Activated naive CD8-positive, alpha-beta T cell treated with anti-CD3 and anti-CD28 coated beads, Interleukin-2, amount 10 ng/mL, durations not matched to agents 7 days and 5 days (primary cell): Measurements from ENCODE around the gene HPD. TPM values are rescaled to one million over a fixed set of nuclear protein-coding genes. Genes with fewer than 3 reads are reported as not detected.
A peak's percentile ranks its signal among the peaks of the same experiment; 100 is the strongest.
"Not testable (repeated sequence)": the region's sequence is repeated elsewhere in the genome, so short reads cannot be mapped to it uniquely, and the experiment has no call there.

Experiments used
- ATAC-seq: fragments of 150-1000 bp; cut with Tn5 transposase; one replicate; pipeline ENCODE4 v1.10.0; 2021; ENCODE audit warnings: low read depth, moderate library complexity
- POLR2A ChIA-PET: fragments of 350-600 bp; sonication (Branson Sonifier 250); formaldehyde crosslinking; loops from one replicate; lab custom pipeline; 2021; ENCODE audit warnings: antibody characterized with exemption; lab: Charles Lee
- DNase-seq: peaks from one replicate; pipeline ENCODE4 v3.0.0; 2021
- H3K27ac Mint-ChIP-seq: one replicate; pipeline ENCODE4 v1.8.0; 2022; ENCODE audit warnings: mild to moderate bottlenecking, mixed read lengths
- H3K27me3 Mint-ChIP-seq: one replicate; pipeline ENCODE4 v1.8.0; 2022; ENCODE audit warnings: mild to moderate bottlenecking, moderate library complexity, mixed read lengths
- H3K36me3 Mint-ChIP-seq: one replicate; pipeline ENCODE4 v1.8.0; 2021; ENCODE audit warnings: mild to moderate bottlenecking, mixed read lengths
- H3K4me1 Mint-ChIP-seq: one replicate; pipeline ENCODE4 v1.8.0; 2021; ENCODE audit warnings: mixed read lengths
- H3K4me3 Mint-ChIP-seq: one replicate; pipeline ENCODE4 v1.8.0; 2022; ENCODE audit warnings: mild to moderate bottlenecking, moderate library complexity, mixed read lengths
- H3K9me3 Mint-ChIP-seq: one replicate; pipeline ENCODE4 v1.8.0; 2021; ENCODE audit warnings: mixed read lengths
- total RNA-seq, 2 experiments: library from RNA; stranded (reverse); gene quantifications; one replicate each; pipeline ENCODE4 v1.2.3, GENCODE V29; 2021

Gene HPD
- total RNA-seq, 2 experiments from 2014 or later: not detected

DNA sequence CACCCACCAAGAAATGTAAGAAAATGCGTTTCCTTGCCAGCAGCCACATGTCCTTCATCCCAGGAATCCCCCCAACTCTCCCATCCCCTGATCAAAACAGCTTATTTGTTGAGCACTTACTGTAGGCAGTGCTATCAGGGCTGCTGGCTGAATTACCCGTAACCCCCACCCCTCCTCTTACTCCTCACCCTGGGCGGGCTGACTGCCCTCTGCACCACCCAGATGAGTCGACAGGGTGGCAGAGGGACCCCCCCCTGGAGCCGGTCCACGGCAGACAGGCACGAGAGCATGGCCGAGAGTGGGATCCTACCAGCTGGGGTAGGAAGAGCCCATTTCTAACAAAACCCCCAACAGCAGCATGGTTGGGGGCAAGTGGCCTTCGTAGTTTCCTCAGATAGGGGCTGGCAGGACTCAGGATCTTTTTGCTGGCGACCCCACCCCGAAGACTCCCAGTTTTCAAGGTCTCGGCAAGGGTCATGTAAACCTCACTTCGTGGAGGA, 64.1 kb downstream of the HPD start:
- Mint-ChIP-seq H3K27me3 (no peaks in the 10 kb centered on the region), H3K36me3 (peaks cover 18% of the 10 kb centered on the region), H3K4me3 (peak overlapping the region; percentile 72), H3K4me1 (peaks cover 48% of the 10 kb centered on the region), H3K27ac (peak overlapping the region; percentile 92), H3K9me3 (no peaks in the 10 kb centered on the region)
- POLR2A ChIA-PET: interaction anchor here (0.8 to 31.1 kb wide), 9 partner anchors 6 to 168 kb away, joined by 3 to 931 read pairs (median 8); partner anchors contain the start of genes ORAI1, PSMD9, RHOF and SETD1B
- DNase-seq (no peak), ATAC-seq (peak; percentile 6)

DNA sequence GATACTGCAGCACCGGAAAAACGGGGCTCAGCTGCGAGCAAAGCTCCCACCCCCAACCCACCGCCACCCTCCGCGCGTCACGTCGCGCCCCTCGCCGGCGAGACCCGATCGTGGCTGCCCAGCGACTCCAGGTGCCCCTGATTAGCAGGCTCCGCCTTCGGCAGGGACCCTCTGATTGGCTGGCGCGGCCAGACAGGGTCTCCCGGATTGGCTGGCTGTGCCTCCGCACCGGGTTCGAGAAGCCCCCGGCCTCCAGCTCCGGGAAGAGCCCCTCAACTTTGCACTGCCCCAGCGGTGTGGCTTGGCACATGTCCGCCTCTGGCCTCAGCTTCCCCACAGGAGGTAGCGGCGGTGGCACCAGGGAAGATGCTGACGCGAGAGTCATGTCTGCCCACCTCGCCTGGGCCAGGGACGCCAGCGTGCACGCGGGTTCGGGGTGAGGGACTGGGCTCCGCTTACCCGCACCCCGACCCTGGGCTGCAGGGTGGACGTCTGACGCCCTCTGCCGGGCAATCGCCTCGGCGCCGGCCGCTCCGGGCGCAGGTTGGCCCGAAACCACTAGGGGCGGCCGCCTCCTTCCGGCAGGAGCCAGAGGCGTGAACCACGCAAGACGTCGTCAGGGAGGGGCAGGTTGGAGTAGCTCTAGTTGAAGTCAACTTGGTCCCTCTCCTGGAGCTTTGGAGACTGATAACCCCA, 64.7 kb downstream of the HPD start:
- no peaks in the 10 kb centered on the region for H3K9me3 Mint-ChIP-seq
- H3K27ac Mint-ChIP-seq: peak overlapping the region; percentile 92
- no peaks in the 10 kb centered on the region for H3K27me3 Mint-ChIP-seq
- POLR2A ChIA-PET: interaction anchor here (0.6 to 31.1 kb wide), 14 partner anchors 5 to 257 kb away, joined by 3 to 931 read pairs (median 5); partner anchors contain the start of genes ORAI1, PSMD9, RHOF and SETD1B
- peaks cover 46% of the 10 kb centered on the region for H3K4me1 Mint-ChIP-seq
- H3K36me3 Mint-ChIP-seq: peaks cover 18% of the 10 kb centered on the region
- ATAC-seq (peak; percentile 59), DNase-seq (peak; percentile 99)
- H3K4me3 Mint-ChIP-seq: peak overlapping the region; percentile 72

DNA sequence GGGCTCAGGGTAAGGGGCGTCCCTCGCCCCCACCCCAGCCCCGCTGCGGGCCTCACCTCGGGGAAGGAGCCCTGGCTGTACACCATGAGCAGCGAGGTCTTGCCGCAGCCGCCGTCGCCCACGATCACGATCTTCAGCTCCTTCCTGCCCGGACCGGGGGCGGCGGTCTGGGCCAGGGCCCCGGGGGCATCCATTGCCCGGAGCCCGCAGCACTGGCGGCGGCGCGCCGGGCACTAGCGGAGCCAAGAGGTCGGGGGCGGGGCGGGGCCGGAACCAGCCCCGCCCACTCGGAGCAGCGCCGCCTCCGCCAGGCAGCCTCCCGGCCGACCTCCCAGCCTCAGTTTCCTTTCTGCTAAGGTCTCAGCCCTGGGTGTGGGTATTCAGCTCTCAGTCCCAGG, 65.2 kb downstream of the HPD start, which contains the start of gene RHOF:
RHOF (minus strand) TSS at position 249 of the 398 bp plus-strand sequence; CDS start at position 194, 55 bp downstream.
- DNase-seq (no peak), ATAC-seq (peak; percentile 8)
- Mint-ChIP-seq H3K36me3 (peaks cover 18% of the 10 kb centered on the region), H3K4me1 (peaks cover 41% of the 10 kb centered on the region), H3K9me3 (no peaks in the 10 kb centered on the region), H3K27me3 (no peaks in the 10 kb centered on the region), H3K4me3 (peak within 1 kb of the TSS; percentile 89), H3K27ac (peak within 1 kb of the TSS; percentile 98)
- POLR2A ChIA-PET: interaction anchor here (0.6 to 31.1 kb wide), 12 partner anchors 5 to 257 kb away, joined by 3 to 931 read pairs (median 7); partner anchors contain the start of genes PSMD9, RHOF, SETD1B and TMEM120B

DNA sequence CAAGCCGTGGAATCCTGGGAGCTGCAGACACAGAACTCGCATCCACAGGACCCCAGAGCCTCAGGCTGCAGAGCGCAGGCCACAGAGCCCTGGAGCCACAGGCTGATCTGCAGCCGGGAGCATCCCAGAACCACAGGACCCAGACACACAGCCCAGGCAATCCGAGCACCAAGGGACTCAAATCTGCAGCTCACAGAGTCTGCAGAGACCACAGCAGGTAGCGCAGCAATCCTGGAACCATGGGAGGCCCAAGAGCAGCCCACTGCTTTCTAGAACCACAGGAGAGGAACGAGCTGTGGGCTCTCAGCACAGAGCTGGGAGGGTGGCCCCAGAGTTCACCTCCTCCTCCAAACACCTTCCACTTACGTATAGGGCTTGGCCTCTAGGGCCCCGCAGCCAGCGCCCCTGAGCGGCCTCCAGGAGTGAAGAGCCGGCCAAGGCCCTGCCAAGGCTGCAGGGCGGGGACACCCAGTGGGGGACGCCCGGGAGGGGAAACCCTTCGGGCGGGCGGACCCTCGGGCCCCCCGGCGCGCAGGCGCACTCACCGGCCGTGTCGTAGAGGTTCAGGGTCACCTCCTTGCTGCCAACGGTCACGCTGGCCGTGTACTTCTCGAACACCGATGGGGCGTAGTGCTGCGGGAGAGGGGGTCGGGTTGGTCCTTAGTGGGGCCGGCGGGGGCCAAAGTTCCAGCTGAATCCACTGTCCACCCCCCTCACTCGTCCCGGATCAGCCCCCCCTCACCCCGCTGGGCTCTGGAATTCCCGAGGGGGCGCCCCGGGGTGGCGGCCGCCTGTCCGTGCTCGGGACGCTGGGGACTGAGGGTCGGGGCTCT, 65.8 kb downstream of the HPD start:
- peak; percentile 21 for ATAC-seq
- POLR2A ChIA-PET: interaction anchor here (0.6 to 31.1 kb wide), 10 partner anchors 4 to 256 kb away, joined by 3 to 931 read pairs (median 6); partner anchors contain the start of genes PSMD9, RHOF, SETD1B and TMEM120B
- no peaks in the 10 kb centered on the region for H3K27me3 Mint-ChIP-seq

DNA sequence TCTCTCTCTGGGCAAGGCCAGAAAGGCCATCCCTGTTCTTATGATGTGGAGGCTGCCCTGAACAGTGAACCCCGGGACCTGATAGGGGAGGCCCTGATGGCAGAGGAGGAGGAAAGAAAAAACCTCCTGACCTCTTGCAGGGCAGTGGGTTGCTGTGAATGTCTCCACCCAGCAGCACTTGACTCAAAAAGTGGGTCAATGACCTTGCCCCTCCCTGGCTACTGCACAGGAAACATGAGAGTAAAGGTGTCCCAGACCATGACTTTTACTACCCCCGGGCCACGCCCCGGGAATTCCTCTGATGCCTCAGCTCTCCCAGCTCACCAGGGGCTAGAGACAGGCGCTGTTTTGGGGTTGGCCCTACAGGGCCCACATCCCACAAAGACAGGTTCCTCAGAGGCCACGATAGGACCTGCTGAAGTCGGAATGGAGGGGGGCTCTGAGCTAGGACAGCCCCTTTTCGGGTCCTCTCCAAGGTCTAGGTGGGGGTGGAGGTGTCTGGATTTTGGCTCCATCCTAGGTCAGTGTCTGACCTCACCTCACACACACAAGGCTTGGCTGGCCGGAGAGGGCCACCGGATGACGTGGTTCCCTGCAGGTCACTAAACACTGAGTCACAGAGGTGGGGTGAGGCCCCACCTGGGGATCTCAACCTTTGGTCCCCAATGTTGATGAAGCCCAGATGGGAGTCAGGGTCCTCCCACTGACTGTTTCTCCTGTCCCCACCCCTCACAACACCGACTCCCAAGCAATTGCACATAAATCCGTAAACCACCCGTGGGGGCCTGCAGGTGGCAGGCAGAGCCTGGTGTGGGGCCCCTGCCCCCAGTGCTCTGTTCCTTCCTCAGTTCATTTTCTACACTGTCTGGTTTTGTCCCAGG, 66.7 kb downstream of the HPD start:
- DNase-seq: no peak
- Mint-ChIP-seq H3K9me3 (no peaks in the 10 kb centered on the region), H3K27ac (peak overlapping the region; percentile 98), H3K4me3 (peak overlapping the region; percentile 89), H3K4me1 (peaks cover 44% of the 10 kb centered on the region), H3K27me3 (no peaks in the 10 kb centered on the region), H3K36me3 (peaks cover 21% of the 10 kb centered on the region)
- no peak for ATAC-seq
- POLR2A ChIA-PET: interaction anchor here (1.6 to 31.1 kb wide), 8 partner anchors 3 to 97 kb away, joined by 5 to 931 read pairs (median 14); partner anchors contain the start of genes PSMD9, RHOF, SETD1B and TMEM120B

More for the DNA sequence above, 65.8 kb downstream of the HPD start:
- H3K9me3 Mint-ChIP-seq: no peaks in the 10 kb centered on the region
- DNase-seq: peak; percentile 76
- H3K4me3 Mint-ChIP-seq: peak overlapping the region; percentile 89
- H3K36me3 Mint-ChIP-seq: peaks cover 18% of the 10 kb centered on the region
- peaks cover 43% of the 10 kb centered on the region for H3K4me1 Mint-ChIP-seq
- peak overlapping the region; percentile 98 for H3K27ac Mint-ChIP-seq

DNA sequence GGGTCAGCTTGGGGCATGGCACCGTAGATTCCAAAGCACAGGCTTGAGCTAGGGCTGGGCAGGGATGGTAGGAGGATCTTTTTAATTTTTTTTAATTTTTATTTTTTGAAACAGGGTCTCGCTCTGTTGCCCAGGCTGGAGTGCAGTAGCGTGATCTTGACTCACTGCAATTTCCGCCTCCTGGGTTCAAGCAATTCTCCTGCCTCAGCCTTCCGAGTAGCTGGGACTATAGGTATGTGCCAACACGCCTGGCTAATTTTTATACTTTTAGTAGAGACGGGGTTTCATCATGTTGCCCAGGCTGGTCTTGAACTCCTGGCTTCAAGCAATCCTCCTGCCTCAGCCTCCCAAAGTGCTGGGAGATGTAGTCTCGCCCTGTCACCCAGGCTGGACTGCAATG, 67.9 kb downstream of the HPD start:
- Mint-ChIP-seq H3K4me1 (peaks cover 54% of the 10 kb centered on the region), H3K4me3 (peak overlapping the region; percentile 89), H3K27ac (peak overlapping the region; percentile 98), H3K36me3 (peaks cover 28% of the 10 kb centered on the region)
- POLR2A ChIA-PET: interaction anchor here (1.5 to 31.1 kb wide), 5 partner anchors 10 to 98 kb away, joined by 5 to 931 read pairs (median 11); partner anchors contain the start of genes PSMD9, RHOF, SETD1B and TMEM120B
- not testable (repeated sequence) for H3K9me3 Mint-ChIP-seq, DNase-seq, H3K27me3 Mint-ChIP-seq, ATAC-seq

DNA sequence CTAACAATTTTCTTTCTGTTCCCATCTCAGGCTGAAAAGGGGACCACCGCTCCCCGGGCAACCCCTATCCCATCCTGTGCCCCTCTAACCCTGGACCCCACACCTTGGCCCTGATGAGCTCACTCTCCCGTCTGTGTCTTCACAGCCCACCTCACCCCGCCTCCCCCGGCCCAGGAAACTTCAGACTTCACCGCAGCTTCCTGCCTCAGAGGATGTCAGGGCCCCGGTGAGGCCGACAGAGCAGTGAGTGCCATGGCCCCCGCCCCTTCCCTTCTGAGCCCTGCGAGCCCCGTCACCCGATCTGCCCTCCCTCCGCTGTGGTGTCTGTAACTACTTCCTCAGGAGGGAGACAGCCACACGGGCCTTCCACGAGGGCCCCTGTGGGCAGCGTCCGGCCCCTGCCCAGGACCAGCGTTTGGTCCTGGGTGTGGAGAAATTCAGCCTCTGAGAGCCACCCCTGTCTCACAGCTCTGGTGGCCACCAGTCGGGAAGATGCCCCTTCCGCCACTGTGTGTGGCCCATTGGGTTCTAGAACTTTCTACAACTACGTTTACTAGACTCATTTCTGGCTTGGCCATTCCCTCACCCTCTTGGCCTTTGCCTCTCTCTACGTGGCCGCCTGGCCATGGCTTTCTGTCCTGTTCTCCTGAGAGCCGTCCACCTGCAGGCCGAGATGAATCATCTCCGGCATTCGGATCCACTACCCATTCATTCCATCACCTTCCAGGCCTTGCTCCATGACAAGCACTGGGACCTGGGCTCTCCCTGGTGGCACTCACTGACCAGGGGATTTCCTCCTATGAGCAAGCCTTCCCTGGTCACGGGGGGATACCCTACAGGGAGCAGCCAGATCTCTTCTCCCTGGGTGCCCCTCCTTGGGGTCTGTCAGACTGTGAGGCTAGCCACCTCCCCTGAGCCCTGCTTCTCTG, 68.6 kb downstream of the HPD start:
- DNase-seq: peak; percentile 90
- H3K36me3 Mint-ChIP-seq: peaks cover 28% of the 10 kb centered on the region
- POLR2A ChIA-PET: interaction anchor here (0.6 to 31.1 kb wide), 17 partner anchors 9 to 439 kb away, joined by 3 to 931 read pairs (median 5); partner anchors contain the start of genes PSMD9, RHOF, SETD1B and TMEM120B
- H3K27ac Mint-ChIP-seq: peak overlapping the region; percentile 98
- no peaks in the 10 kb centered on the region for H3K27me3 Mint-ChIP-seq
- peak; percentile 60 for ATAC-seq
- no peaks in the 10 kb centered on the region for H3K9me3 Mint-ChIP-seq
- H3K4me1 Mint-ChIP-seq: peaks cover 51% of the 10 kb centered on the region
- peak overlapping the region; percentile 89 for H3K4me3 Mint-ChIP-seq

Other genes starting within 250 kb of the HPD start
- gene ORAI1, start 232.3 kb downstream of the HPD start, total RNA-seq: 10 to 100 TPM; 54.2 to 60.1 TPM
- 1 to 10 TPM; 5.2 to 6.2 TPM for gene MORN3, start 189.2 kb downstream of the HPD start, total RNA-seq
- 1 to 10 TPM; 9.8 to 9.9 TPM for gene TMEM120B, start 146.1 kb downstream of the HPD start, total RNA-seq
- 100 to 1,000 TPM; 144 to 157 TPM for gene RHOF, start 65.2 kb downstream of the HPD start, total RNA-seq
- 10 to 100 TPM; 45.0 to 46.8 TPM for gene SETD1B, start 54.9 kb downstream of the HPD start, total RNA-seq
- 10 to 100 TPM; 50.8 to 57.9 TPM for gene PSMD9, start 29.9 kb upstream of the HPD start, total RNA-seq
- 1 to 10 TPM; 1.4 TPM for gene CFAP251, start 59.7 kb upstream of the HPD start, total RNA-seq
- 1 to 10 TPM; 6.3 to 7.3 TPM for gene BCL7A, start 163.0 kb upstream of the HPD start, total RNA-seq
- 10 to 100 TPM; 61.0 to 61.7 TPM for gene MLXIP, start 219.9 kb upstream of the HPD start, total RNA-seq